Ishikawa (cell line): ENCODE data around the gene RMI1.

ENCODE experiments used
- CEBPB ChIP-seq: IDR thresholded peaks from 2 replicates; pipeline ENCODE4 v1.6.1; 2012
- CREB1 ChIP-seq: IDR thresholded peaks from 2 replicates; pipeline ENCODE4 v1.6.1; 2012; ENCODE audit warnings: low read depth
- EGR1 ChIP-seq: IDR thresholded peaks from 2 replicates; pipeline ENCODE4 v1.6.1; 2012
- EP300 ChIP-seq: IDR thresholded peaks from 2 replicates; pipeline ENCODE4 v1.6.1; 2012; ENCODE audit warnings: borderline replicate concordance
- FOXM1 ChIP-seq: IDR thresholded peaks from 2 replicates; pipeline ENCODE4 v1.6.1; 2012; ENCODE audit warnings: low read depth, borderline replicate concordance
- MAX ChIP-seq: IDR thresholded peaks from 2 replicates; pipeline ENCODE4 v1.6.1; 2012
- NFIC ChIP-seq: IDR thresholded peaks from 2 replicates; pipeline ENCODE4 v1.6.1; 2012
- RAD21 ChIP-seq: IDR thresholded peaks from 2 replicates; pipeline ENCODE4 v1.6.1; 2012; ENCODE audit warnings: low read depth
- REST ChIP-seq: IDR thresholded peaks from 2 replicates; pipeline ENCODE4 v1.6.1; 2012; ENCODE audit warnings: low read depth, mild to moderate bottlenecking
- TAF1 ChIP-seq: IDR thresholded peaks from 2 replicates; pipeline ENCODE4 v1.6.1; 2012; ENCODE audit warnings: low read depth, mild to moderate bottlenecking
- TCF12 ChIP-seq: IDR thresholded peaks from 2 replicates; pipeline ENCODE4 v1.6.1; 2012; ENCODE audit warnings: low read depth
- TEAD4 ChIP-seq: IDR thresholded peaks from 2 replicates; pipeline ENCODE4 v1.6.1; 2012
- USF1 ChIP-seq: IDR thresholded peaks from 2 replicates; pipeline ENCODE4 v1.6.1; 2012
- YY1 ChIP-seq: IDR thresholded peaks from 2 replicates; pipeline ENCODE4 v1.6.1; 2012; ENCODE audit warnings: low read depth
- ZBTB7A ChIP-seq: IDR thresholded peaks from 2 replicates; pipeline ENCODE4 v1.6.1; 2012; ENCODE audit warnings: low read depth

The RMI1 gene

GRCh38 chr9:83987402-83987791, 6.8 kb downstream of the RMI1 start:
- TF ChIP-seq YY1: no peak
- TF ChIP-seq TEAD4: no peak
- no peak for TF ChIP-seq RAD21
- TF ChIP-seq USF1: no peak
- TF ChIP-seq CREB1: no peak
- no peak for TF ChIP-seq EGR1
- no peak for TF ChIP-seq ZBTB7A
- no peak for TF ChIP-seq TCF12
- TF ChIP-seq CEBPB: no peak

- TF ChIP-seq RAD21 (no peak), TAF1 (no peak), FOXM1 (no peak), NFIC (no peak), EP300 (no peak), CEBPB (no peak), USF1 (no peak), REST (no peak), TCF12 (no peak), EGR1 (no peak), MAX (no peak), YY1 (no peak), TEAD4 (no peak)
These were observed 7.8 kb downstream of the RMI1 start for GRCh38 chr9:83988411-83988810.

GRCh38 chr9:83991355-83991754, 10.8 kb downstream of the RMI1 start:
- TF ChIP-seq MAX (no peak), USF1 (no peak), TEAD4 (no peak), REST (no peak), NFIC (no peak), EGR1 (no peak), EP300 (no peak), CEBPB (no peak), CREB1 (no peak), RAD21 (no peak), YY1 (no peak), TAF1 (no peak), TCF12 (no peak), ZBTB7A (no peak), FOXM1 (no peak)

GRCh38 chr9:83992407-83992806, 11.8 kb downstream of the RMI1 start:
- no peak for TF ChIP-seq CEBPB
- no peak for TF ChIP-seq TAF1
- no peak for TF ChIP-seq YY1
- no peak for TF ChIP-seq RAD21
- TF ChIP-seq ZBTB7A: no peak
- TF ChIP-seq REST: no peak
- no peak for TF ChIP-seq USF1
- no peak for TF ChIP-seq CREB1
- TF ChIP-seq TCF12: no peak
- no peak for TF ChIP-seq TEAD4
- TF ChIP-seq FOXM1: no peak
- TF ChIP-seq EP300: no peak
- no peak for TF ChIP-seq NFIC
- TF ChIP-seq MAX: no peak
- no peak for TF ChIP-seq EGR1
